K562 (cell line): ENCODE measurements around the gene HDAC3. TPM values are rescaled to one million over a fixed set of nuclear protein-coding genes. Genes with fewer than 3 reads are reported as not detected.

ENCODE experiments used
- ATAC-seq: fragments of 200-7000 bp; cut with Tn5 transposase; 3 replicates; pipeline ENCODE4 v1.9.1; 2020; ENCODE audit warnings: moderate library complexity
- BruUV-seq: library from RNA; stranded (reverse); fragments of 400-500 nt; replicated peaks from 2 replicates; lab custom pipeline; 2021; lab: Mats Ljungman, UMichigan
- CTCF ChIA-PET: fragments of 300-600 bp; formaldehyde crosslinking; extraction: SDS; loops from one replicate; lab custom pipeline; 2021; ENCODE audit warnings: low intra/inter-chr PET ratio; lab: Yijun Ruan, JAX
- POLR2A ChIA-PET: fragments of 300-600, 350-650 bp; sonication (Branson Sonifier 250); formaldehyde crosslinking; extraction: SDS; loops from one replicate; lab custom pipeline; 2021; ENCODE audit warnings: antibody characterized with exemption, inconsistent platforms; lab: Yijun Ruan, JAX
- DNase-seq, 4 experiments: peaks; one replicate each; pipeline versions ENCODE4 v3.0.0 to v3.0.0-alpha.2; 2011 to 2018; ENCODE audit warnings: low spot score in 3 of 4, mixed read lengths in 3 of 4; ENCODE audit errors: extremely low read depth in 1 of 4
- FAIRE-seq: peaks from 2 replicates; lab custom pipeline; 2011; peaks lifted over from hg19 to GRCh38; lab: Jason Lieb, UNC
- H2AFZ ChIP-seq: 2 replicates; pipeline ENCODE4 v1.6.0; 2011; ENCODE audit warnings: low read depth, low read length, control low read depth, inconsistent platforms
- H3K27ac ChIP-seq: fragments of 200-600 bp; 3 replicates; pipeline ENCODE4 v1.8.0; 2011; ENCODE audit warnings: low read depth, mild to moderate bottlenecking, control low read depth, inconsistent platforms, low read length, moderate library complexity, mixed read lengths; ENCODE audit errors: extremely low read depth
- H3K27me3 ChIP-seq, 2 experiments: fragments of 300-600 bp in 1 of 2; 2 replicates in 1 of 2; 3 replicates in 1 of 2; pipeline versions ENCODE4 v1.6.0 to v1.8.0; 2011; ENCODE audit warnings: inconsistent platforms in 2 of 2, low read length in 2 of 2, mild to moderate bottlenecking in 1 of 2, mixed read lengths in 1 of 2, moderate library complexity in 1 of 2; ENCODE audit not compliant: control insufficient read depth in 2 of 2, insufficient read depth in 2 of 2
- H3K36me3 ChIP-seq: fragments of 300-600 bp; 3 replicates; pipeline ENCODE4 v1.8.0; 2011; ENCODE audit warnings: mild to moderate bottlenecking, low read length, inconsistent platforms; ENCODE audit not compliant: control insufficient read depth, insufficient read depth
- H3K4me1 ChIP-seq, 2 experiments: fragments of 200-600 bp in 1 of 2; replicated peaks in 1 of 2; 2 replicates in 1 of 2; 3 replicates in 1 of 2; pipeline versions ENCODE4 v1.5.1 to v1.8.0; 2011; ENCODE audit warnings: inconsistent platforms in 2 of 2, low read length in 2 of 2, mild to moderate bottlenecking in 1 of 2, mixed read lengths in 1 of 2, moderate library complexity in 1 of 2; ENCODE audit not compliant: control insufficient read depth in 2 of 2, insufficient read depth in 2 of 2
- H3K4me2 ChIP-seq: 2 replicates; pipeline ENCODE4 v1.6.1; 2011; ENCODE audit warnings: low read length, control low read depth, inconsistent platforms, mixed read lengths; ENCODE audit not compliant: insufficient read depth
- H3K4me3 ChIP-seq: fragments of 200-600 bp; sonication (generic), shearing (Covaris generic); 2 replicates; pipeline ENCODE4 v1.5.1; 2016; ENCODE audit warnings: control low read depth, inconsistent platforms
- H3K79me2 ChIP-seq: fragments of 200-600 bp; 3 replicates; pipeline ENCODE4 v1.8.0; 2011; ENCODE audit warnings: low read length, inconsistent platforms; ENCODE audit not compliant: control insufficient read depth, insufficient read depth
- H3K9ac ChIP-seq, 2 experiments: 2 replicates each; pipeline versions ENCODE4 v1.6.0 to v1.6.1; 2011; ENCODE audit warnings: low read depth in 2 of 2, low read length in 2 of 2, control low read depth in 1 of 2, inconsistent platforms in 1 of 2, mild to moderate bottlenecking in 1 of 2, mixed read lengths in 1 of 2; ENCODE audit not compliant: insufficient read depth in 1 of 2
- H3K9me1 ChIP-seq: one replicate; pipeline ENCODE4 v1.6.0; 2011; ENCODE audit warnings: inconsistent platforms, mild to moderate bottlenecking, low read length, moderate library complexity; ENCODE audit not compliant: control insufficient read depth, insufficient read depth
- H3K9me3 ChIP-seq: replicated peaks from 2 replicates; pipeline ENCODE4 v1.5.1; 2011; ENCODE audit warnings: low read depth, low read length, inconsistent platforms; ENCODE audit not compliant: control insufficient read depth, insufficient read depth
- H4K20me1 ChIP-seq: replicated peaks from 2 replicates; pipeline ENCODE4 v1.6.1; 2011; ENCODE audit warnings: low read length, inconsistent platforms, mixed read lengths; ENCODE audit not compliant: control insufficient read depth, insufficient read depth
- NR4A1 ChIP-seq, 2 experiments: fragments of 250-450 bp in 1 of 2; fragments of 450-650 bp in 1 of 2; sonication (Bioruptor Pico) in 1 of 2; IDR thresholded peaks; 2 replicates each; pipeline versions ENCODE4 v1.4.0 to v1.6.1; 2016 to 2020; ENCODE audit warnings: mild to moderate bottlenecking in 2 of 2, missing compliant biosample characterization in 1 of 2, missing genetic modification characterization in 1 of 2, moderate library complexity in 1 of 2
- RBFOX2 ChIP-seq: fragments of 200-400 bp; formaldehyde crosslinking; IDR thresholded peaks from 2 replicates; pipeline ENCODE4 v1.6.1; 2017; ENCODE audit warnings: low read depth, mild to moderate bottlenecking, low read length, moderate library complexity
- RBM22 ChIP-seq: fragments of 200-400 bp; formaldehyde crosslinking; IDR thresholded peaks from 2 replicates; pipeline ENCODE4 v1.6.1; 2018; ENCODE audit warnings: low read length, low read depth; ENCODE audit not compliant: poor library complexity, severe bottlenecking
- ZMIZ1 ChIP-seq, 2 experiments: fragments of 150-350 bp in 1 of 2; IDR thresholded peaks; 2 replicates each; pipeline ENCODE4 v1.6.1; 2012 to 2016; ENCODE audit warnings: low read depth in 2 of 2, low read length in 2 of 2, mild to moderate bottlenecking in 1 of 2, moderate library complexity in 1 of 2
- WGBS: fragments of 100-300 bp; shearing (Covaris generic); methylation state at CpG from one replicate; pipeline ENCODE4 v1.1.6; 2016; ENCODE audit warnings: low coverage, mixed read lengths; ENCODE audit not compliant: insufficient coverage; ENCODE audit errors: missing lambda C conversion rate; 5-methylcytosine and 5-hydroxymethylcytosine counted together
- in situ Hi-C: fragments of 300-500 bp; cut with MboI; formaldehyde crosslinking; loops from 4 replicates; pipeline ENCODE4 v1.15.0; 2018; ENCODE audit warnings: inconsistent platforms, mixed read lengths
- intact Hi-C: fragments of 100-400 bp; cut with micrococcal nuclease; formaldehyde crosslinking; loops from 2 replicates; pipeline ENCODE4 v1.14.2; 2022
- polyA plus RNA-seq, 8 experiments: library from polyadenylated mRNA; depleted of rRNA in 4 of 8; stranded (reverse) in 5 of 8; unstranded in 3 of 8; fragments of >200 nt; fragmentation: Nextera tagmentation in 2 of 8; fragmentation: Illumina TruSeq in 1 of 8; extraction: Ambion mirVana in 2 of 8; extraction: Trizol in 1 of 8; gene quantifications; 2 replicates each; pipeline versions ENCODE4 v1.2.1 to v1.2.3, GENCODE V29; 2011 to 2014; ENCODE audit warnings: inconsistent platforms in 1 of 8, missing spikeins in 1 of 8
- total RNA-seq, 7 experiments: library from RNA; depleted of rRNA in 6 of 7; stranded (reverse); fragments of >200 nt in 6 of 7; fragmentation: Illumina TruSeq in 2 of 7; extraction: Trizol in 2 of 7; gene quantifications; 2 replicates each; pipeline versions ENCODE4 v1.2.1 to v1.2.3, GENCODE V29; 2011 to 2021; ENCODE audit warnings: low replicate concordance in 1 of 7

The HDAC3 gene
- total and polyA plus RNA-seq, 9 of the 15 experiments (the other 6 are each of a cell fraction or from before 2014, with no cell fraction given): 89.7 to 191 (median 119) TPM

GRCh38 chr5:141649056-141649688 lies 12.5 kb upstream of the HDAC3 start:
- no peak overlapping the region for H3K27ac ChIP-seq
- peaks cover 25% of the 10 kb centered on the region; the same call in 2 of the 3 replicates for H3K36me3 ChIP-seq
- TF ChIP-seq ZMIZ1 (IDR thresholded peaks at IDR 0.05; ENCODE audit: low read depth in 2 of 2, low read length in 2 of 2) (no peak), RBFOX2 (peak; percentile 43), RBM22 (no peak), NR4A1 (CRISPR knock-in tag; IDR thresholded peaks at IDR 0.05) (no peak), NR4A1 (tag; IDR thresholded peaks at IDR 0.05) (no peak)
- peak overlapping the region in 1 of 2 experiments; percentile 62; a peak in 2 of 4 replicates for H3K9ac ChIP-seq
- no peak for ATAC-seq
- H4K20me1 ChIP-seq: no peaks in the 10 kb centered on the region
- no peak for DNase-seq
- H3K9me1 ChIP-seq: peaks cover 4% of the 10 kb centered on the region
- no TSS peak for BruUV-seq
- H3K4me3 ChIP-seq: no peak overlapping the region
- ChIA-PET POLR2A (interaction anchor here (0.5 kb wide), 1 partner anchor 9 kb away, joined by 4 read pairs; no protein-coding TSS in a partner anchor), CTCF (no interaction called here)
- intact Hi-C loops: no loop called here
- 89% methylated on average over 14 of the region's 17 CpGs for whole genome bisulfite sequencing
- no peak overlapping the region for H2AFZ ChIP-seq
- in situ Hi-C loops: no loop called here
- peaks cover 9 to 30% of the 10 kb centered on the region in 2 experiments for H3K4me1 ChIP-seq
- no peak for FAIRE-seq
- H3K27me3 ChIP-seq: no peaks in the 10 kb centered on the region
- H3K79me2 ChIP-seq: peaks cover 3% of the 10 kb centered on the region; the same call in 1 of the 3 replicates
- H3K9me3 ChIP-seq: no peaks in the 10 kb centered on the region
- H3K4me2 ChIP-seq: no peak overlapping the region
